HepG2 (cell line): ENCODE results near the gene UFSP2.

ENCODE experiments used
- NFIC ChIP-seq: IDR thresholded peaks from 2 replicates; pipeline ENCODE4 v1.6.1; 2012; ENCODE audit warnings: mild to moderate bottlenecking, low read length, inconsistent platforms
- NR2F6 ChIP-seq, 2 experiments: IDR thresholded peaks; 2 replicates each; pipeline ENCODE4 v1.6.1; 2016; ENCODE audit warnings: antibody characterized with exemption in 1 of 2, mild to moderate bottlenecking in 1 of 2
- SP1 ChIP-seq, 2 experiments: fragments of 450-650 bp in 1 of 2; sonication (generic) in 1 of 2; formaldehyde crosslinking in 1 of 2; IDR thresholded peaks; 2 replicates each; pipeline versions ENCODE4 v1.4.0 to v1.6.1; 2016 to 2020; ENCODE audit warnings: missing genetic modification reagents in 1 of 2
- ZNF577 ChIP-seq: sonication (generic); formaldehyde crosslinking; IDR thresholded peaks from 2 replicates; pipeline ENCODE4 v1.4.0; 2020; ENCODE audit warnings: mild to moderate bottlenecking, low read depth, missing genetic modification reagents, borderline replicate concordance
- TF ChIP-seq, protein P1 (sequence below): sonication (generic); formaldehyde crosslinking; IDR thresholded peaks from 2 replicates; pipeline ENCODE4 v1.4.0; 2020; ENCODE audit warnings: missing genetic modification reagents, low read depth, mild to moderate bottlenecking, borderline replicate concordance
- TF ChIP-seq, protein P2 (sequence below): sonication (generic); formaldehyde crosslinking; IDR thresholded peaks from 2 replicates; pipeline ENCODE4 v1.4.0; 2020; ENCODE audit warnings: missing genetic modification reagents

DNA sequence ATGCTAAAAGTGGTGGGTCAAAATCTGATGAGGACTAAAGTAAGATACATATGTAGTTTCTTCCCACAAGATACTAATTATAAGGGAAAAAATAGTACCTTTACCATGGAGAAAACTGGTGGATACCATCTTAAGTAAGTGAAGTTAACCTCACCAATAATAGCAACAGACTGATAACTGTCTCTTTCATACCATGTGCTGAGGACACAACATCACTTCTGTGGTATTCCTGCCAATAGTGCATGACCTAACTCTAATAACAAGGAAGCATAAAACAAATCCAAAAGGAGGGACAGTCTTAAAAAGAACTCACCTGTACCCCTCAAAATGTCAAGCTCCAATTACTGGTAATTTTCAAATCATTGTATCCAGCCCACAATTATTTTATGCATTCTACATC, 8.8 kb downstream of the UFSP2 start:
- TF ChIP-seq NFIC (no peak), ZNF577 (CRISPR knock-in tag) (no peak), SP1 (IDR thresholded peaks at IDR 0.05) (no peak), SP1 (CRISPR knock-in tag; IDR thresholded peaks at IDR 0.05) (no peak), NR2F6 (IDR thresholded peaks at IDR 0.05) (no peak), NR2F6 (CRISPR knock-in tag; IDR thresholded peaks at IDR 0.05) (no peak)
- TF ChIP-seq, protein P1, sequence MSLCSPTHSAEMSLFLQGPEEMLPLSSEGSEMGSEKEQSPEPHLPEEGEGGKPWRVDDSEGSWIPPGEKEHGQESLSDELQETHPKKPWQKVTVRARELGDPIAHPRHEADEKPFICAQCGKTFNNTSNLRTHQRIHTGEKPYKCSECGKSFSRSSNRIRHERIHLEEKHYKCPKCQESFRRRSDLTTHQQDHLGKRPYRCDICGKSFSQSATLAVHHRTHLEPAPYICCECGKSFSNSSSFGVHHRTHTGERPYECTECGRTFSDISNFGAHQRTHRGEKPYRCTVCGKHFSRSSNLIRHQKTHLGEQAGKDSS (CRISPR knock-in tag), result no peak
- TF ChIP-seq, protein P2, sequence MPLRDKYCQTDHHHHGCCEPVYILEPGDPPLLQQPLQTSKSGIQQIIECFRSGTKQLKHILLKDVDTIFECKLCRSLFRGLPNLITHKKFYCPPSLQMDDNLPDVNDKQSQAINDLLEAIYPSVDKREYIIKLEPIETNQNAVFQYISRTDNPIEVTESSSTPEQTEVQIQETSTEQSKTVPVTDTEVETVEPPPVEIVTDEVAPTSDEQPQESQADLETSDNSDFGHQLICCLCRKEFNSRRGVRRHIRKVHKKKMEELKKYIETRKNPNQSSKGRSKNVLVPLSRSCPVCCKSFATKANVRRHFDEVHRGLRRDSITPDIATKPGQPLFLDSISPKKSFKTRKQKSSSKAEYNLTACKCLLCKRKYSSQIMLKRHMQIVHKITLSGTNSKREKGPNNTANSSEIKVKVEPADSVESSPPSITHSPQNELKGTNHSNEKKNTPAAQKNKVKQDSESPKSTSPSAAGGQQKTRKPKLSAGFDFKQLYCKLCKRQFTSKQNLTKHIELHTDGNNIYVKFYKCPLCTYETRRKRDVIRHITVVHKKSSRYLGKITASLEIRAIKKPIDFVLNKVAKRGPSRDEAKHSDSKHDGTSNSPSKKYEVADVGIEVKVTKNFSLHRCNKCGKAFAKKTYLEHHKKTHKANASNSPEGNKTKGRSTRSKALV (CRISPR knock-in tag), result no peak
